IMR-90 (cell line): Measurements from ENCODE around the gene PHLDA2. TPM values are rescaled to one million over a fixed set of nuclear protein-coding genes. Genes with fewer than 3 reads are reported as not detected.
A peak's percentile ranks its signal among the peaks of the same experiment; 100 is the strongest.

Experiments used
- ATAC-seq: fragments of 200-7000 bp; cut with Tn5 transposase; 2 replicates; pipeline ENCODE4 v1.9.1; 2020; ENCODE audit warnings: low read depth, mild to moderate bottlenecking, moderate library complexity
- BruUV-seq: library from RNA; stranded (reverse); fragments of 400-500 nt; replicated peaks from 2 replicates; lab custom pipeline; 2021; lab: Mats Ljungman, UMichigan
- CTCF ChIA-PET: fragments of 300-600 bp; formaldehyde crosslinking; extraction: SDS; loops from one replicate; lab custom pipeline; 2021; ENCODE audit warnings: antibody characterized with exemption; lab: Yijun Ruan, JAX
- POLR2A ChIA-PET: fragments of 300-600 bp; sonication (Branson Sonifier 250); formaldehyde crosslinking; loops from one replicate; lab custom pipeline; 2022; ENCODE audit warnings: antibody characterized with exemption; ENCODE audit not compliant: unreplicated experiment; lab: Charles Lee
- DNase-seq: peaks from one replicate; pipeline ENCODE4 v3.0.0; 2013
- H2AFZ ChIP-seq: replicated peaks from 2 replicates; pipeline ENCODE3; 2013; ENCODE audit warnings: low read length, mild to moderate bottlenecking; ENCODE audit not compliant: poor library complexity
- H2AK5ac ChIP-seq: 2 replicates; pipeline ENCODE4 v1.6.1; 2013; ENCODE audit warnings: low read depth, low read length, inconsistent platforms
- H2AK9ac ChIP-seq: replicated peaks from 2 replicates; pipeline ENCODE3; 2013; ENCODE audit warnings: mild to moderate bottlenecking, low read depth, low read length, moderate library complexity; ENCODE audit not compliant: poor library complexity
- H2BK120ac ChIP-seq: 2 replicates; pipeline ENCODE4 v1.6.1; 2013; ENCODE audit warnings: low read depth, low read length, inconsistent platforms
- H2BK15ac ChIP-seq: 3 replicates; pipeline ENCODE4 v1.6.1; 2013; ENCODE audit warnings: low read depth, low read length, inconsistent platforms
- H2BK20ac ChIP-seq: 2 replicates; pipeline ENCODE4 v1.6.1; 2013; ENCODE audit warnings: low read depth, mild to moderate bottlenecking, inconsistent platforms, low read length, moderate library complexity
- H2BK5ac ChIP-seq: 2 replicates; pipeline ENCODE4 v1.6.1; 2013; ENCODE audit warnings: mild to moderate bottlenecking, low read depth, low read length, inconsistent platforms; ENCODE audit not compliant: poor library complexity, severe bottlenecking
- H3K14ac ChIP-seq: replicated peaks from 2 replicates; pipeline ENCODE4 v1.6.1; 2013; ENCODE audit warnings: low read depth, low read length, inconsistent platforms
- H3K18ac ChIP-seq: 2 replicates; pipeline ENCODE4 v1.6.1; 2013; ENCODE audit warnings: low read depth, low read length, control low read depth
- H3K23ac ChIP-seq: 2 replicates; pipeline ENCODE4 v1.6.1; 2013; ENCODE audit warnings: low read depth, low read length, inconsistent platforms
- H3K27ac ChIP-seq: 2 replicates; pipeline ENCODE4 v1.5.1; 2013; ENCODE audit warnings: mild to moderate bottlenecking, control low read depth, low read length; ENCODE audit not compliant: insufficient read depth
- H3K27me3 ChIP-seq: 2 replicates; pipeline ENCODE4 v1.6.1; 2013; ENCODE audit warnings: low read length; ENCODE audit not compliant: control insufficient read depth, insufficient read depth
- H3K36me3 ChIP-seq: 2 replicates; pipeline ENCODE4 v1.6.1; 2013; ENCODE audit warnings: low read length, mixed read lengths; ENCODE audit not compliant: control insufficient read depth, insufficient read depth
- H3K4ac ChIP-seq: 2 replicates; pipeline ENCODE4 v1.6.1; 2013; ENCODE audit warnings: low read depth, low read length, inconsistent platforms
- H3K4me1 ChIP-seq: 2 replicates; pipeline ENCODE4 v1.6.1; 2013; ENCODE audit warnings: low read length, mixed read lengths; ENCODE audit not compliant: control insufficient read depth, insufficient read depth
- H3K4me2 ChIP-seq: 2 replicates; pipeline ENCODE4 v1.6.1; 2013; ENCODE audit warnings: low read depth, mild to moderate bottlenecking, control low read depth, low read length, moderate library complexity
- H3K4me3 ChIP-seq: 2 replicates; pipeline ENCODE4 v1.5.1; 2013; ENCODE audit warnings: low read depth, mild to moderate bottlenecking, control low read depth, low read length, moderate library complexity; ENCODE audit not compliant: insufficient read depth
- H3K56ac ChIP-seq: 2 replicates; pipeline ENCODE4 v1.6.1; 2013; ENCODE audit warnings: low read length, inconsistent platforms; ENCODE audit not compliant: insufficient read depth; ENCODE audit errors: extremely low read depth
- H3K79me1 ChIP-seq, 2 experiments: 2 replicates each; pipeline ENCODE4 v1.6.1; 2013; ENCODE audit warnings: low read length in 2 of 2, inconsistent platforms in 1 of 2, low read depth in 1 of 2
- H3K9ac ChIP-seq: 2 replicates; pipeline ENCODE4 v1.6.1; 2013; ENCODE audit warnings: low read depth, low read length, control low read depth
- H3K9me1 ChIP-seq: 2 replicates; pipeline ENCODE4 v1.6.1; 2013; ENCODE audit warnings: low read length, inconsistent platforms; ENCODE audit not compliant: insufficient read depth
- H3K9me3 ChIP-seq: 2 replicates; pipeline ENCODE4 v1.6.1; 2013; ENCODE audit warnings: low read length; ENCODE audit not compliant: control insufficient read depth, insufficient read depth
- H4K20me1 ChIP-seq: 2 replicates; pipeline ENCODE4 v1.6.1; 2013; ENCODE audit warnings: low read length, inconsistent platforms; ENCODE audit not compliant: insufficient read depth
- H4K5ac ChIP-seq: 2 replicates; pipeline ENCODE4 v1.6.1; 2013; ENCODE audit warnings: mild to moderate bottlenecking, low read depth, low read length, control low read depth
- H4K8ac ChIP-seq, 2 experiments: 2 replicates each; pipeline ENCODE4 v1.6.1; 2013; ENCODE audit warnings: low read depth in 2 of 2, low read length in 2 of 2, control low read depth in 1 of 2, inconsistent platforms in 1 of 2
- H4K91ac ChIP-seq: 2 replicates; pipeline ENCODE4 v1.6.1; 2013; ENCODE audit warnings: low read depth, low read length, inconsistent platforms; ENCODE audit not compliant: insufficient read depth
- MXI1 ChIP-seq: IDR thresholded peaks from 2 replicates; pipeline ENCODE4 v1.6.1; 2012; ENCODE audit warnings: low read depth, mild to moderate bottlenecking, low read length, moderate library complexity, borderline replicate concordance
- RAD21 ChIP-seq: IDR thresholded peaks from 2 replicates; pipeline ENCODE4 v1.6.1; 2012; ENCODE audit warnings: low read length, improper control_type of control experiment
- SMC3 ChIP-seq: fragments of 150-350 bp; IDR thresholded peaks from 2 replicates; pipeline ENCODE4 v1.6.1; 2016; ENCODE audit warnings: low read depth, mild to moderate bottlenecking, antibody characterized with exemption, low read length, moderate library complexity
- WGBS, 2 experiments: methylation state at CpG; one replicate each; pipeline versions ENCODE4 v1.1.5 to v1.1.7; 2013; ENCODE audit warnings: missing lambda C conversion rate in 2 of 2; ENCODE audit not compliant: insufficient read length in 1 of 2; ENCODE audit errors: extremely low coverage in 2 of 2; 5-methylcytosine and 5-hydroxymethylcytosine counted together
- dilution Hi-C: fragments of 300-500 bp; cut with HindIII; formaldehyde crosslinking; loops from one replicate; pipeline ENCODE4 v1.14.3; 2018; ENCODE audit warnings: low sequenced_read_pairs; ENCODE audit not compliant: unreplicated experiment
- in situ Hi-C: fragments of 300-500 bp; cut with MboI; formaldehyde crosslinking; loops from 3 replicates; pipeline ENCODE4 v1.14.3; 2019; ENCODE audit warnings: low sequenced_read_pairs, inconsistent platforms, mixed read lengths
- intact Hi-C: fragments of 100-400 bp; cut with micrococcal nuclease; formaldehyde crosslinking; loops from 2 replicates; pipeline ENCODE4 v1.10.0; 2022
- polyA plus RNA-seq, 3 experiments: library from polyadenylated mRNA; depleted of rRNA; stranded (reverse); fragments of >200 nt; gene quantifications; 2 replicates each; pipeline ENCODE4 v1.2.3, GENCODE V29; 2012; ENCODE audit warnings: low replicate concordance in 1 of 3
- total RNA-seq: library from RNA; depleted of rRNA; stranded (reverse); fragments of >200 nt; gene quantifications from 2 replicates; pipeline ENCODE4 v1.2.3, GENCODE V29; 2012

The PHLDA2 gene
- total and polyA plus RNA-seq, 2 of the 4 experiments (the other 2 are of a cell fraction), result 3.8 to 89.0 TPM

DNA sequence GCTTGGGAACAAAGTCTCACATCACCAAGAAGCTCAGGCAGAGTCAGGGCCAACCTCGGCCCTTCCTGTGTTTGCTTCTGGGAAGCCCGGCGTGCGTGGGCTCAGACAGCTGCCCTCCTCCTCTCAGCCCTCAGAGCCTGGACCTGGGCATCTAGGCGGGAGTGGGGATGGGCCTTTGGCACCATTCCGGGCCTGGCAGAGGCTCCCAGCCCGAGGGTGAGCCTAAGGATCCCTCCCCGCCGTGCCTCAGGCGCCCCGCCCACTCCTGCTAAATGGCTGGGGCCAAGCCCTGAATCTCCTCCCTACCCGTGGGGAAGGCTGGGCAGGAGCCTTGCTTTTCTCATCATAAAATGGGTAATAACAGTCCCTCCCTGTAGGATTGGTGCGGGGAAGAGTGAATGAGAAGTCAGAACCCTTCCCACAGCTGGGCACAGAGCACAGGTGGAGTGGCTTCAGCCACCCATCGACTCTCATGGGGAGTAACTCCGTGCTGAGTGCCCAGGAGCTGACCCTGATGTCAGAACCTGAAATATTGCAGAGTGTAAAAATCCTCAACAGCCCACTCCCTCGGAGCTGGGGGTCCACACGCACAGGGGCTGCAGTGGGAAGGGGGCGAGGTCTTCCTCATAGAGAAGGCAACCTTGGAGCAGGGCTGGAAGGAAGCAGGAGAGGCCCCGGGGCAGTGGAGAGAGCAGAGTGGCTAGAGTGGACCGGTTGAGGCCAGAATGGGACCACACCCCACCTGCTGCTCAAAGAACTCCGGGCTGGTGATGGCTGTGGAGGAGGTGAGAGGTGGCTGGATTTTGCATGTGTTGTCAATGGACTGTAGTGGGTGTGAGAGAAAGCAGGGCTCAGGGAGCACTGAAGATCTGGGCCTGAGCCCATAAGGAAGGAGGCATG lies 24.8 kb downstream of the PHLDA2 start:
- Histone ChIP-seq H3K9ac (no peak overlapping the region), H4K5ac (no peak overlapping the region), H3K9me1 (peaks cover 9% of the 10 kb centered on the region), H3K4ac (no peak overlapping the region), H3K56ac (no peak overlapping the region), H3K4me2 (no peak overlapping the region), H4K8ac (no peak overlapping the region), H2AFZ (no peak overlapping the region), H2BK120ac (no peak overlapping the region), H3K27me3 (no peaks in the 10 kb centered on the region), H3K36me3 (peaks cover 2% of the 10 kb centered on the region; the same call in 1 of the 2 replicates), H3K18ac (no peak overlapping the region), H2AK9ac (no peak overlapping the region), H3K79me1 (peaks cover 4 to 18% of the 10 kb centered on the region in 2 experiments; a peak in 2 of 4 replicates), H4K20me1 (no peaks in the 10 kb centered on the region), H2BK20ac (no peak overlapping the region), H3K9me3 (peaks cover 3% of the 10 kb centered on the region; the same call in 1 of the 2 replicates), H3K27ac (no peak overlapping the region), H4K91ac (no peak overlapping the region), H3K4me3 (no peak overlapping the region), H2AK5ac (peak overlapping the region; percentile 35; the same call in 1 of the 2 replicates), H3K4me1 (peaks cover 16% of the 10 kb centered on the region), H3K14ac (no peak overlapping the region), H2BK15ac (no peak overlapping the region), H3K23ac (no peak overlapping the region), H2BK5ac (no peak overlapping the region)
- intact Hi-C loops (no loop called here), dilution Hi-C loops (no loop called here), in situ Hi-C loops (no loop called here)
- ChIA-PET POLR2A (no interaction called here), CTCF (no interaction called here)
- DNase-seq (no peak), ATAC-seq (no peak)
- TF ChIP-seq MXI1, result no peak
- no peak for TF ChIP-seq RAD21
- TF ChIP-seq SMC3, result no peak
- WGBS, 2 experiments, result 100% methylated on average over 1 of the region's 21 CpGs; no CpG with 5 or more reads in 1 of the 2 experiments
- BruUV-seq, result no TSS peak
